ENCODE results near the gene PHOX2A. TPM values are rescaled to one million over a fixed set of nuclear protein-coding genes. Genes with fewer than 3 reads are reported as not detected.
"Not testable (repeated sequence)": the region's sequence is repeated elsewhere in the genome, so short reads cannot be mapped to it uniquely, and the experiment has no call there.

The PHOX2A gene
- total and polyA plus RNA-seq, 2 of the 13 experiments (the other 11 are each of a cell fraction or from before 2014, with no cell fraction given): not detected

DNA sequence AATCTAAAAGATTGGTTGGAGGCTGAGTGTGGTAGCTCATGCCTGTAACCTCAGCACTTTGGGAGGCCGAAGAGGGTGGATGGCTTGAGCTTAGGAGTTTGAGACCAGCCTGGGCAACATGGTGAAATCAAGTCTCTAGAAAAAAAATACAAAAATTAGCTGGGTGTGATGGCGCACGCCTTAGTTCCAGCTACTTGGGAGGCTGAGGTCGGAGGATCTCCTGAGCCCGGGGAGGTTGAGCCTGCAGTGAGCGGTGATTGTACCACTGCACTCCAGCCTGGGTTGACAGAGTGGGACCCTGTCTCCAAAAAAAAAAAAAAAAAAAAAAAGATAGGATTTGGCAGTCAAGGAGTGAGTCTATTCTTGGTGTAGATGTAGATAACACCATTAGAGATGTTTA lies 41.4 kb downstream of the PHOX2A start (continued):
- TF ChIP-seq, protein P1, sequence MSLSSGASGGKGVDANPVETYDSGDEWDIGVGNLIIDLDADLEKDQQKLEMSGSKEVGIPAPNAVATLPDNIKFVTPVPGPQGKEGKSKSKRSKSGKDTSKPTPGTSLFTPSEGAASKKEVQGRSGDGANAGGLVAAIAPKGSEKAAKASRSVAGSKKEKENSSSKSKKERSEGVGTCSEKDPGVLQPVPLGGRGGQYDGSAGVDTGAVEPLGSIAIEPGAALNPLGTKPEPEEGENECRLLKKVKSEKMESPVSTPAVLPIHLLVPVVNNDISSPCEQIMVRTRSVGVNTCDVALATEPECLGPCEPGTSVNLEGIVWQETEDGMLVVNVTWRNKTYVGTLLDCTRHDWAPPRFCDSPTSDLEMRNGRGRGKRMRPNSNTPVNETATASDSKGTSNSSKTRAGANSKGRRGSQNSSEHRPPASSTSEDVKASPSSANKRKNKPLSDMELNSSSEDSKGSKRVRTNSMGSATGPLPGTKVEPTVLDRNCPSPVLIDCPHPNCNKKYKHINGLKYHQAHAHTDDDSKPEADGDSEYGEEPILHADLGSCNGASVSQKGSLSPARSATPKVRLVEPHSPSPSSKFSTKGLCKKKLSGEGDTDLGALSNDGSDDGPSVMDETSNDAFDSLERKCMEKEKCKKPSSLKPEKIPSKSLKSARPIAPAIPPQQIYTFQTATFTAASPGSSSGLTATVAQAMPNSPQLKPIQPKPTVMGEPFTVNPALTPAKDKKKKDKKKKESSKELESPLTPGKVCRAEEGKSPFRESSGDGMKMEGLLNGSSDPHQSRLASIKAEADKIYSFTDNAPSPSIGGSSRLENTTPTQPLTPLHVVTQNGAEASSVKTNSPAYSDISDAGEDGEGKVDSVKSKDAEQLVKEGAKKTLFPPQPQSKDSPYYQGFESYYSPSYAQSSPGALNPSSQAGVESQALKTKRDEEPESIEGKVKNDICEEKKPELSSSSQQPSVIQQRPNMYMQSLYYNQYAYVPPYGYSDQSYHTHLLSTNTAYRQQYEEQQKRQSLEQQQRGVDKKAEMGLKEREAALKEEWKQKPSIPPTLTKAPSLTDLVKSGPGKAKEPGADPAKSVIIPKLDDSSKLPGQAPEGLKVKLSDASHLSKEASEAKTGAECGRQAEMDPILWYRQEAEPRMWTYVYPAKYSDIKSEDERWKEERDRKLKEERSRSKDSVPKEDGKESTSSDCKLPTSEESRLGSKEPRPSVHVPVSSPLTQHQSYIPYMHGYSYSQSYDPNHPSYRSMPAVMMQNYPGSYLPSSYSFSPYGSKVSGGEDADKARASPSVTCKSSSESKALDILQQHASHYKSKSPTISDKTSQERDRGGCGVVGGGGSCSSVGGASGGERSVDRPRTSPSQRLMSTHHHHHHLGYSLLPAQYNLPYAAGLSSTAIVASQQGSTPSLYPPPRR (CRISPR knock-in tag; IDR thresholded peaks at IDR 0.05; ENCODE audit: borderline replicate concordance): no peak
- no peak for TF ChIP-seq BRCA1 (CRISPR knock-in tag; IDR thresholded peaks at IDR 0.05)
- TF ChIP-seq NFKBIZ (CRISPR knock-in tag; IDR thresholded peaks at IDR 0.05): no peak
- TF ChIP-seq NFRKB (IDR thresholded peaks at IDR 0.05): no peak
- TF ChIP-seq ZNF558 (CRISPR knock-in tag; IDR thresholded peaks at IDR 0.05; ENCODE audit: borderline replicate concordance): no peak
- no peak for TF ChIP-seq GATA4 (IDR thresholded peaks at IDR 0.05; ENCODE audit: borderline replicate concordance, low read depth)
- TF ChIP-seq, protein P2, sequence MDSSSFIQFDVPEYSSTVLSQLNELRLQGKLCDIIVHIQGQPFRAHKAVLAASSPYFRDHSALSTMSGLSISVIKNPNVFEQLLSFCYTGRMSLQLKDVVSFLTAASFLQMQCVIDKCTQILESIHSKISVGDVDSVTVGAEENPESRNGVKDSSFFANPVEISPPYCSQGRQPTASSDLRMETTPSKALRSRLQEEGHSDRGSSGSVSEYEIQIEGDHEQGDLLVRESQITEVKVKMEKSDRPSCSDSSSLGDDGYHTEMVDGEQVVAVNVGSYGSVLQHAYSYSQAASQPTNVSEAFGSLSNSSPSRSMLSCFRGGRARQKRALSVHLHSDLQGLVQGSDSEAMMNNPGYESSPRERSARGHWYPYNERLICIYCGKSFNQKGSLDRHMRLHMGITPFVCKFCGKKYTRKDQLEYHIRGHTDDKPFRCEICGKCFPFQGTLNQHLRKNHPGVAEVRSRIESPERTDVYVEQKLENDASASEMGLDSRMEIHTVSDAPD (CRISPR knock-in tag; IDR thresholded peaks at IDR 0.05): no peak

DNA sequence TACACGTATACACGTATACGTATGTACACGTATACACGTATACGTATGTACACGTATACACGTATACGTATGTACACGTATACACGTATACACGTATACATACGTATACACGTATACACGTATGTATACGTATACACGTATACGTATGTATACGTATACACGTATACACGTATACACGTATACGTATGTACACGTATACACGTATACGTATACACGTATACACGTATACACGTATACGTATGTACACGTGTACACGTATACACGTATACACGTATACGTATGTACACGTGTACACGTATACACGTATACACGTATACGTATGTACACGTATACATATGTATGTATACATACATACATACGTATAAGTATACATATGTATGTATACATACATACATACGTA lies 42.5 kb downstream of the PHOX2A start:
- in situ Hi-C loops (cut with HindIII; ENCODE audit: extremely low pct_ligation_motif_present, low pct_unique_long_range_greater_than_20kb); H3K27ac ChIP-seq (ENCODE audit: extremely low read length, insufficient read depth, low read length); H3K4me2 ChIP-seq (ENCODE audit: low read depth, low read length); H3K9me3 ChIP-seq (ENCODE audit: low read length); FAIRE-seq; intact Hi-C loops (cut with micrococcal nuclease; ENCODE audit: unreplicated experiment); H3K9ac ChIP-seq (ENCODE audit: insufficient read depth, low read depth, low read length); H2AFZ ChIP-seq (ENCODE audit: low read length); POLR2A ChIA-PET; CTCF ChIA-PET (ENCODE audit: low intra/inter-chr PET ratio, low total read pairs); H4K20me1 ChIP-seq (ENCODE audit: insufficient read depth, low read length); DNase-seq (ENCODE audit: low spot score); H3K36me3 ChIP-seq (replicated peaks in 1 of 2; ENCODE audit: control insufficient read depth in 1 of 2, insufficient read depth in 2 of 2, low read length in 2 of 2); BruUV-seq (replicated peaks); H3K27me3 ChIP-seq (ENCODE audit: control insufficient read depth in 1 of 2, insufficient read depth in 2 of 2, low read length in 2 of 2); H3K79me2 ChIP-seq (ENCODE audit: insufficient read depth, low read length); H3K4me3 ChIP-seq (replicated peaks in 1 of 3; ENCODE audit: insufficient read depth in 1 of 3, low read depth in 2 of 3, low read length in 3 of 3); ATAC-seq; H3K4me1 ChIP-seq (ENCODE audit: insufficient read depth, low read length): not testable (repeated sequence)
- WGBS (ENCODE audit: low lambda C conversion rate): 92% methylated on average over 43 of the region's 43 CpGs
